ENCODE results near the gene C3. TPM values are rescaled to one million over a fixed set of nuclear protein-coding genes. Genes with fewer than 3 reads are reported as not detected.
A peak's percentile ranks its signal among the peaks of the same experiment; 100 is the strongest.

C3 gene
- total RNA-seq, 1 experiment from 2014 or later, result 7.0 TPM

DNA sequence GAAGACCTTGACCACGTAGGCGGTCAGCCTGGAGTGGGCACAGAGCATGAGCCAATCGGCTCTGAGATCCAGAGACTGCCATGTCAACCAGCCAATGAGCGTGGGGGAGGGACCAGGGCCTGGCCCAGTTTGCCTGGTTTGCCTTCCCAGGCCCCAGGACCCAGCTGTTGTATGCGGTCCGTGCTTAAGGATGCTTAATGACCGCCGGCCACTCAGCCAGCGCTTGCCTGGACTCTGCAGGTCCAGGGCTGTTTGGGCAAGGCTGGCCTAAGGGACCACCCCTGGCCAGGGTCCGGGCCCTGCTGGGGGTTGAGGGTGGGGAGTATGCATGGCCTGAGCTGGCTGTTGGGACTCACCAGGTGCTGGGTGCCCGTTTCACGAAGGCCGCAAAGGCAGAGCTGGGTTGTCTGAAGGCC is 27.4 kb downstream of the C3 start:
- no peak for DNase-seq (ENCODE audit: low read depth, low spot score)
- H3K27ac ChIP-seq (ENCODE audit: low read depth, low read length), result no peak overlapping the region
- no peak overlapping the region for H3K4me3 ChIP-seq (replicated peaks in 1 of 2; ENCODE audit: low read depth in 1 of 2, low read length in 2 of 2)
- no peaks in the 10 kb centered on the region for H3K27me3 ChIP-seq (ENCODE audit: insufficient read depth, low read length)
- POLR2A ChIA-PET, result no interaction called here
- no TSS peak for BruUV-seq (replicated peaks)
- CTCF ChIA-PET, result no interaction called here
- H3K4me2 ChIP-seq (ENCODE audit: low read length), result no peak overlapping the region
- no peak overlapping the region for H3K9ac ChIP-seq (ENCODE audit: low read length)
- RAD21 ChIA-PET (ENCODE audit: low non-redundant PET in 1 of 2, low total read pairs in 2 of 2, uncharacterized antibody in 2 of 2, unreplicated experiment in 2 of 2), result no interaction called here
- no peaks in the 10 kb centered on the region for H3K9me3 ChIP-seq (ENCODE audit: control insufficient read depth in 1 of 2, insufficient read depth in 1 of 2, low read depth in 1 of 2, low read length in 2 of 2)
- H3K9me2 ChIP-seq (ENCODE audit: insufficient read depth), result no peaks in the 10 kb centered on the region
- H4K20me1 ChIP-seq (ENCODE audit: insufficient read depth), result no peaks in the 10 kb centered on the region
- TF ChIP-seq SP1 (IDR thresholded peaks at IDR 0.05; ENCODE audit: low read depth), result peak; percentile 28; the same call in 1 of the 2 replicates
- no peak for TF ChIP-seq FOSL1 (IDR thresholded peaks at IDR 0.05; ENCODE audit: low read depth)
- TF ChIP-seq RAD21 (IDR thresholded peaks at IDR 0.05; ENCODE audit: low read depth), result no peak
- H3K79me2 ChIP-seq (ENCODE audit: insufficient read depth, low read length), result no peaks in the 10 kb centered on the region
- H2AFZ ChIP-seq (ENCODE audit: low read depth, low read length, poor library complexity, severe bottlenecking), result no peak overlapping the region
- no peaks in the 10 kb centered on the region for H3K36me3 ChIP-seq (ENCODE audit: control insufficient read depth in 1 of 2, insufficient read depth in 2 of 2, low read length in 2 of 2)
- H3K4me1 ChIP-seq (ENCODE audit: control insufficient read depth in 1 of 2, insufficient read depth in 2 of 2, low read length in 2 of 2), result peaks cover 5 to 22% of the 10 kb centered on the region in 2 experiments
- intact Hi-C loops (cut with micrococcal nuclease), result no loop called here
- peak; percentile 52 for ATAC-seq

GRCh38 chr19:6692027-6692426 is 28.4 kb downstream of the C3 start:
- Histone ChIP-seq H3K4me3 (replicated peaks in 1 of 2; ENCODE audit: low read depth in 1 of 2, low read length in 2 of 2) (no peak overlapping the region), H3K9ac (ENCODE audit: low read length) (no peak overlapping the region), H3K4me2 (ENCODE audit: low read length) (no peak overlapping the region), H3K79me2 (ENCODE audit: insufficient read depth, low read length) (no peaks in the 10 kb centered on the region), H3K4me1 (ENCODE audit: control insufficient read depth in 1 of 2, insufficient read depth in 2 of 2, low read length in 2 of 2) (peaks cover 5 to 22% of the 10 kb centered on the region in 2 experiments), H4K20me1 (ENCODE audit: insufficient read depth) (no peaks in the 10 kb centered on the region), H3K9me3 (ENCODE audit: control insufficient read depth in 1 of 2, insufficient read depth in 1 of 2, low read depth in 1 of 2, low read length in 2 of 2) (no peaks in the 10 kb centered on the region), H3K9me2 (ENCODE audit: insufficient read depth) (no peaks in the 10 kb centered on the region), H3K27me3 (ENCODE audit: insufficient read depth, low read length) (no peaks in the 10 kb centered on the region), H2AFZ (ENCODE audit: low read depth, low read length, poor library complexity, severe bottlenecking) (no peak overlapping the region), H3K36me3 (ENCODE audit: control insufficient read depth in 1 of 2, insufficient read depth in 2 of 2, low read length in 2 of 2) (no peaks in the 10 kb centered on the region), H3K27ac (ENCODE audit: low read depth, low read length) (no peak overlapping the region)
- no peak for TF ChIP-seq SRF (IDR thresholded peaks at IDR 0.05; ENCODE audit: low read depth)
- no peak for TF ChIP-seq POLR2AphosphoS5 (IDR thresholded peaks at IDR 0.05; ENCODE audit: low read depth, low read length)
- TF ChIP-seq ZNF274 (IDR thresholded peaks at IDR 0.05; ENCODE audit: low read depth, low read length), result no peak
- TF ChIP-seq EGR1 (IDR thresholded peaks at IDR 0.05; ENCODE audit: low read depth), result no peak
- no peak for TF ChIP-seq SP1 (IDR thresholded peaks at IDR 0.05; ENCODE audit: low read depth)
- no peak for TF ChIP-seq EZH2phosphoT487 (IDR thresholded peaks at IDR 0.05; ENCODE audit: borderline replicate concordance)
- no peak for TF ChIP-seq RAD21 (IDR thresholded peaks at IDR 0.05; ENCODE audit: low read depth)
- no peak for TF ChIP-seq JUND (IDR thresholded peaks at IDR 0.05)
- TF ChIP-seq FOSL1 (IDR thresholded peaks at IDR 0.05; ENCODE audit: low read depth), result no peak
- TF ChIP-seq REST (IDR thresholded peaks at IDR 0.05; ENCODE audit: low read depth), result no peak
- TF ChIP-seq ATF3 (IDR thresholded peaks at IDR 0.05), result no peak
- TF ChIP-seq YY1 (IDR thresholded peaks at IDR 0.05; ENCODE audit: extremely low read depth, insufficient replicate concordance, low read depth, low read length), result no peak
- TF ChIP-seq, protein P1, sequence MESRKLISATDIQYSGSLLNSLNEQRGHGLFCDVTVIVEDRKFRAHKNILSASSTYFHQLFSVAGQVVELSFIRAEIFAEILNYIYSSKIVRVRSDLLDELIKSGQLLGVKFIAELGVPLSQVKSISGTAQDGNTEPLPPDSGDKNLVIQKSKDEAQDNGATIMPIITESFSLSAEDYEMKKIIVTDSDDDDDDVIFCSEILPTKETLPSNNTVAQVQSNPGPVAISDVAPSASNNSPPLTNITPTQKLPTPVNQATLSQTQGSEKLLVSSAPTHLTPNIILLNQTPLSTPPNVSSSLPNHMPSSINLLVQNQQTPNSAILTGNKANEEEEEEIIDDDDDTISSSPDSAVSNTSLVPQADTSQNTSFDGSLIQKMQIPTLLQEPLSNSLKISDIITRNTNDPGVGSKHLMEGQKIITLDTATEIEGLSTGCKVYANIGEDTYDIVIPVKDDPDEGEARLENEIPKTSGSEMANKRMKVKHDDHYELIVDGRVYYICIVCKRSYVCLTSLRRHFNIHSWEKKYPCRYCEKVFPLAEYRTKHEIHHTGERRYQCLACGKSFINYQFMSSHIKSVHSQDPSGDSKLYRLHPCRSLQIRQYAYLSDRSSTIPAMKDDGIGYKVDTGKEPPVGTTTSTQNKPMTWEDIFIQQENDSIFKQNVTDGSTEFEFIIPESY (IDR thresholded peaks at IDR 0.05; ENCODE audit: extremely low read depth, insufficient replicate concordance, low read length), result no peak
- TF ChIP-seq POLR2A (IDR thresholded peaks at IDR 0.05; ENCODE audit: borderline replicate concordance, extremely low read depth, insufficient read depth, insufficient read length), result no peak
- TF ChIP-seq EZH2 (IDR thresholded peaks at IDR 0.05), result no peak
- no peak for TF ChIP-seq SIN3A (IDR thresholded peaks at IDR 0.05; ENCODE audit: low read depth)
- BruUV-seq (replicated peaks), result no TSS peak
- RAD21 ChIA-PET (ENCODE audit: low non-redundant PET in 1 of 2, low total read pairs in 2 of 2, uncharacterized antibody in 2 of 2, unreplicated experiment in 2 of 2), result no interaction called here
- CTCF ChIA-PET, result no interaction called here
- ATAC-seq (no peak), DNase-seq (ENCODE audit: low read depth, low spot score) (no peak)
- intact Hi-C loops (cut with micrococcal nuclease), result no loop called here
- POLR2A ChIA-PET, result no interaction called here
